Adipose tissue (tissue), 3 donors: ENCODE data around the gene SMYD2. TPM values are rescaled to one million over a fixed set of nuclear protein-coding genes. Genes with fewer than 3 reads are reported as not detected.

Source experiments
- H3K27ac ChIP-seq: one replicate; pipeline ENCODE4 v1.5.1; 2013; ENCODE audit warnings: low read depth, low read length
- WGBS, 3 donors: extraction: QIAGEN DNeasy Blood & Tissue Kit; methylation state at CpG; one replicate each; pipeline ENCODE4 v1.1.7; 2013; 5-methylcytosine and 5-hydroxymethylcytosine counted together
- polyA plus RNA-seq, 3 donors: library from polyadenylated mRNA; stranded (reverse); fragments of 200-250 nt; gene quantifications; one replicate each; pipeline ENCODE4 v1.2.3, GENCODE V29; 2013
- donor health status: healthy with polysubstance abuse.
- donor health status: Bipolar disorder and iron deficiency.
- donor health status: healthy.

Gene SMYD2
- polyA plus RNA-seq, 3 donors: 14.9 to 23.1 (median 15.6) TPM

DNA sequence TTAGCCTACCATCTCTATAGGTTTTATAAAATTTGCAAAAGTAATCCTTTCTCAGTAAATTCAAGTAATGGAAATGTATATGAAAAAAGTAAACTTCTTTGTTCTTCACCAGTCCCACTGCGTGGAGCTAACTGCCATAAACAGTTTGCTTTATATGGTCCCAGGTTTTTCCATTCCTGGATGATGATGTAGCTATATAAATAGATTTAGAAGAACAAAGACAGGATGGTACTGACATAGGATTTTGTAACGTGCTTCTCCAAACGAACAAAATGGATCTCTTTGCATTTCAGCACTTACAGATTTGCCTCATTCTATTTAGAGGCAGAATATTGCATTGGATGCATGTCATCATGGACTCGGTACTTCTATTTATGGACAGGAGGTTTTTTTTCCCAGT lies 57.3 kb downstream of the SMYD2 start:
- 74 to 84% (median 79%) methylated on average over 4 of the region's 4 CpGs for WGBS, 3 donors
- no peak overlapping the region for H3K27ac ChIP-seq

DNA sequence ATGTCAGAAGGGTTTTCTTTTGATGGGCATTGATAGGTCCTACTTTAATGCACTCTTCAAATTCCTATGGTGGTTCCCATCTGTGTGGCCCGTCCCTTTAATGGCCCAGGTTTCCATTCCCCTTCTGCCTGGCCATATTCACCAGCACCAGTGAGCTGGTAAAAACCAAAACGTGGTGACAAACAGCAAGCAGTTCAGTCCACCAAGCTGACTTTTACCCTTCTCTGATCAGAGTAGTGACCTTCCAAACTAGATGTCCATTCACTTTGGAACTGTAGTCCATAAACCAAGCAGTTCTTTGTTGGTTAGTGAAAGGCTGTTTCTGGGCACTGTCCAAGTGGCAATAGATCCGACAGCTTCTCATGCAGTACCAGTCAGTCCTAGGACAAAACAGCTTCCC lies 60.5 kb downstream of the SMYD2 start:
- no peak overlapping the region for H3K27ac ChIP-seq
- WGBS, 3 donors: 78 to 93% (median 91%) methylated on average over 3 of the region's 3 CpGs

DNA sequence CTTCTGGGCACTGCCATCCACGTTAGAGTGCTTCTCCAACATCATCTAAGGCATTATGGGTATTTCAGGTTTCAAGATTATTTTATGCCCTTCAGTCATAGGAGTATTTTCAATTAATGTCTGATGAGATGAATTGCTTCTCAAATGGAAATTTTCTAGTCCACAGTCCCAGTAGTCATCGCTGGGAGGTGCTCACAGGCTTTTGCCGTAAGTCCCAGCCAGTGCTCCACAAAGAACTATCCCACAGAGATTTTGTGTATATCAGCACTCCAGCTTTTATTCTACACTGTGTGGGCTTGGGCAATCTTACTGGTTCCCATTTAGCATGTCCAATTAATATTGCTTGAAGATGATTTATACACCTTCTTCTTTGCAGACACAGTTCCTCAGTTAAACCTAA lies 61.0 kb downstream of the SMYD2 start:
- no peak overlapping the region for H3K27ac ChIP-seq
- WGBS, 3 donors: 75 to 89% (median 84%) methylated on average over 3 of the region's 3 CpGs

DNA sequence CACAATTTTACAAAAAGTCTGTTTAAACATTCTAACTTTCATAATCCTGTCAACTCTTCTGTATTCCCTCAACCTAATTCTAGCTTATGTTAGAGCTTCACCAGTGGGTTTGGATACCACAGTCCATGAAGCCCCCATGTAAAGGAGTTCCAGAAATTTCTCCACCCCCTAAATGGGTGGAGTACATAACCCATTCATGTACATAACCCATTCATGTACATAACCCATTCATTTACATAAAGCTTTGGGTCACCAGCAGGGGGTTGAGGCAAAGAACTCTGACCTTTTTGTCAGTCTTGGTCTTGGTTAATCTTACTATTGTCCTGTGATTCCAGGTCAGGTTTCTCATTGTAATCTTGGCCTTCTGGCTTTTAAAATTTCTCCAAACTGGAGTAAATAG lies 61.6 kb downstream of the SMYD2 start:
- no peak overlapping the region for H3K27ac ChIP-seq

DNA sequence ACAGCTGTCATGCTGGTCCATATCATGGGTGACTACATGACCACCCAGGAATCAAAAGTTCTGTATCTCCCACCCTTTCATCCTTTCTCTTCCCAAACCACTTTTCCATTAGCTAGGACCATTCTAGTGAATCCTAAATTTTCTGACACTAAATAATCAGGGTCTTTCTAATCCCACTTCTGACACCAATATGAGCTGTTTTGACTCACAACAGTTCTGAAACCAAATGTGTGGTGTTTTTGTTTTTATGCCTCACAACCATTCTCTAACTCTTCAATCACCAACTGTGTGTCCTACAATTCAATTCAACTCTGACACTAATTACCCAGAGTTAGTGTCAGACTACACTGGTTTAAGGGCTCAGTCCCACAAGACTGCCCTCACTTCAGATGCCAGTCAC lies 63.9 kb downstream of the SMYD2 start:
- H3K27ac ChIP-seq: no peak overlapping the region

DNA sequence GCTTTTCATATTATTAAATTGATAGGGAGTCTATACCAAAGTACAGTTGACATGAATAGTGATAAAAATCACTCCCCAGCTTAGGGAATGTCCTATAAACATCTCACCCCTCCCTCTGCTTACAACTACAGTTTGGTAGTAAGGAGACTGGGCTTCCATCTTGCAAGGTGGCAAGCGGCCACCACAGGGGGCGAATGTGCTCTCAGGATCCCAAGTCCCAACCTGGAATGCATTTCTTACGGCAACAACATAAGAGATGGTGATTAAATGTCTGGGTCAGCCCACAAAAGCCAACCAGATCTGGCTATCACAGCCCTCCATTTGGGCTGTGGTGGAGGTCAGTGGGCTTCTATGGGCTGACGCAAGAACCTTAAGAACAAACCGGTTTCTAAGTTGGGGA lies 68.0 kb downstream of the SMYD2 start:
- no peak overlapping the region for H3K27ac ChIP-seq
- WGBS, 3 donors: 94 to 96% (median 96%) methylated on average over 5 of the region's 5 CpGs

DNA sequence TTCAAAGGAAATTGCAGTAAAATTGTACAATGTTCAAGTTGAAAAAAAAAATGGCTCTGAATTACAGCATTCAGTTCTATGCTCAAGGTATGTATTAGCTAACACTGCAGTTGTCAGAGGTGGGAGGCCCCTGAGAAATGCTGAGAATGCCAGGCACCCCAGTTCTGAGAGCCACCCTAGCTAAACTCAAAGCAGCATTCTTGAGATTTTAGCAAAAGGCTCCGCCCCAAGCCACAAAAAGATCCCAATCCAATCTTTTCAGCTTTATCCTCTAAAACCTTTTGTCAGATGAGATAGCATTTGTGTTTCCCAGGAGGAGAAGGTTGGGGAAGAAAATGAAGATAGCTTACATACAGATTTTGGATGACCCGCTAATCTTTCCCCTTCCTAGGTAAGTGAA lies 68.8 kb downstream of the SMYD2 start:
- no peak overlapping the region for H3K27ac ChIP-seq
- 90 to 97% (median 96%) methylated on average over 2 of the region's 2 CpGs for WGBS, 3 donors

DNA sequence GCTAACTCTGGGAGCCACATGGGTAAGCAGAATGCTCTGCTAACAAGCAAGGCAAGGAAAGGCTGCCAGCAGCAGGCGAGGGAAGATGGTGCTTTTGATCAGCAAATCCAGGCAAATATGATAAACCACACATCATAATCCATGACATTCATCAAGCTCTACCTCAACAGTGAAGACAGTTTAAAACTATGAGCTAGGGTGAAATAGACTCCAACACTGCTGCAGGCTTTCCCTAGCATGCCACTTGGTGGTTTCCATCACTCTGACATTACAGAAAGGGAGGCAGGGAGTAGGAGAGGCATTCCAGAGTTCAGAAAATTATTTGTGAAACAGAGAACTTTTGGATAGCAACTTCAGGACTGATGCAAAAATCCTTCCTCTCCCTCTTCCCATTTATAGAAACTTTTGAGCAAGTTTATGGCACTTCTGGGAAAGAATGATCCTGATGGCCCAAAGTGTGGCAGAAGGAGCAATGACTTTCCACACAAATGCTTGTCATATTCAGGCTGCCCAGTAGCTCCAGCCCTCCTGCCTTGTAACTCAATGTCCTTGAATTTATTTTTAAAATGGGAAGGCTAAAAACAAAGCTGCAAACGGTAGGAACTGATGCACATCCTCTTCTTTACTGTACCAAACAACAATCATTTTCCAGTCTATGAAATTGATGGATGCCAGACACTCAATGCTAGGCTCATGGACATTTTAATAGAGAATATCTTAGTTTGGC lies 70.8 kb downstream of the SMYD2 start:
- WGBS, 3 donors: 59 to 64% (median 59%) methylated on average over 2 of the region's 2 CpGs
- no peak overlapping the region for H3K27ac ChIP-seq

DNA sequence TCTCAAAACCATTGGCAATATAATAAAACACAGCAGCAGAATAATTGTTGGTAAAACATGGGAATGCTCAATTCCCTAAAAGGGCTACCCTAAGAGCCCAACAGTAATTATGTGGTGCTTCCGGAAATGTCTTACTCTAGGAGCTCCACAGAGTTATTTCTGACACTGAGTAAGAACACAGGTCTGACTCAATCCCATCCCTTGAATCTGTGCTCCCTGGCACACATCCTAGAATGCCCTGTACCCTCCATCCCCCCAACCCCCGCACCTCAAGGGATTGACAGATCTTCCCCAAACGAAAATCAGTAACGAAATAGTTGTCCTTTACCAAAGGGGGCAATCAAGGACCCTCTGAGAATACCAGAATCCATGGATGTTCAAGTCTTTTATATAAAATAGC lies 71.9 kb downstream of the SMYD2 start:
- WGBS, 3 donors: 89 to 91% (median 90%) methylated on average over 4 of the region's 4 CpGs
- H3K27ac ChIP-seq: no peak overlapping the region

DNA sequence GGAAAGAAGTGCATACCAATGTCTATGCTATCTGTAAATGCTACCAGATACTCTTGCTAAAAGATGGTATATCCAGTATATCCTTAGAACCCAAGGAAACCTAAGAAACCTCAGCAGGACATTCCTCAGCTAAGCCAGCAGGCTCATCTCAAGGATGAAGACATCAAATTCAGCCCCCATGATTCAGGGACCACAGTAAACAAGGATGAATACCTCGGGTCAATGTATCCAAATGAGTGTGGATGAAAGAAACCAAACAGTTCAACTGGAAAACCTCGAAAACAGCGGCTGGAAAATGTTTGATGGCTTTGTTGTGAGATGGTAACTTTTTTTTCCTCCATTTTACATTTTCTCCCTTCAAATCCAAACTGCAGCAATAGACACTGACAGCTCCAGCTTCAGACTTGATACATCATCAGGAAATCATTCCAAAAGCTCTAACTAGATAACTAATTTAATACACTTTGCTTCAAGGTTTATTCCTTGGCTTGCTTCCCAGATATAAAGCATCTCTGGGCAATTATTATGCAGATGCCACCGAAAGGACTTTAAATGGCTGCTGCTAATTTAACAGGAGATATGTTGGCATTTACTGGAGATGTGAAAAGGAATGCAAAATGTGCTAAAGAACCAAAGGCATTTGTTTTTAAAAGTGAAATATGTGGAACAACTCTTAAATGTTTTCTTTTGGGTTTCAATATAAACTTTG lies 73.6 kb downstream of the SMYD2 start:
- no peak overlapping the region for H3K27ac ChIP-seq
- WGBS, 3 donors: 76 to 84% (median 84%) methylated on average over 4 of the region's 4 CpGs

DNA sequence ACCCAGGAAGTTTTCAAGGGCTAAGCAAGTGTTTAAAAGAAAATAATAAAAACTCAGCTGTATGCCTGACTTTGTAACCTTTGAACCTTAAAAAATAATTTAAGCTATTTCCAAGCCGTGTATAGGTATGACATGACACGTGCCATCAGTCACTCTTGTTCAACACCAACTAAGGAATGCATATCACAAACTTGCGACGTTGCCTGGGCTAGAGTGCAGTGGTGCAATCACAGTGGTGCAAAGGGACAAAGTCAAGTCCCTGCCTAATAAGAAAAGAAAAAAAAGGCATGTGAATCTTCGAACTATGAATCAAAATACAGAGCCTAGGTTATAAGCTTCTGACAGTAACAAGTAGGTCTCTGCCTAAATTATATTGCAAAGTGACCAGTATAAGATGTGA lies 79.2 kb downstream of the SMYD2 start:
- 86 to 87% (median 87%) methylated on average over 5 of the region's 5 CpGs for WGBS, 3 donors

DNA sequence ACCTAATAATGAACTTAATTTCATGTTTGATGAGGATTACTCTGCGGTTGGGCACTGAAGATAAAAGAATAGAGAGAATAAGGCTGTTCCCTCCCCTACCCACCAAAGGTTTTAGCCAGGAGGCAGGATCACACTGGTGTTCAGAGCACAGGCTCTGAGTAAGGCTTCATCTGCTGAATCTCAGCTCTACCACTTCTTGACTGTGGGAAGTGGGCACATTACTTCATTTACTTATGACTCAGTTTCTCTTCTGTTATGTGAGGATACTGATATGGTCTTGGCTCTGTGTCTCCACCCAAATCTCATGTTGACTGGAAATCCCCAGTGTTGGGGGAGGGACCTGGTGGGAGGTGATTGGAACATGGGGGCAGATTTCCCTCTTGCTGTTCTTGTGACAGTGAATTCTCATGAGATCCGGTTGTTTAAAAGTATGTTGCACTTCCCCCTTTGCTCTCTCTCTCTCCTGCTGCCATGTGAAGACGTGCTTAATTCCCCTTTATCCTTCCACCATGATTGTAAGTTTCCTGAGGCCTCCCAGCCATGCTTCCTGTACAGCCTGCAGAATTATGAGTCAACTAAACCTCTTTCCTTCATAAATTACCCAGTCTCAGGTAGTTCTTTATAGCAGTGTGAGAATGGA lies 79.7 kb downstream of the SMYD2 start:
- no peak overlapping the region for H3K27ac ChIP-seq
- 49 to 89% (median 65%) methylated on average over 3 of the region's 3 CpGs for WGBS, 3 donors

More for the DNA sequence above, 79.2 kb downstream of the SMYD2 start:
- H3K27ac ChIP-seq: no peak overlapping the region

DNA sequence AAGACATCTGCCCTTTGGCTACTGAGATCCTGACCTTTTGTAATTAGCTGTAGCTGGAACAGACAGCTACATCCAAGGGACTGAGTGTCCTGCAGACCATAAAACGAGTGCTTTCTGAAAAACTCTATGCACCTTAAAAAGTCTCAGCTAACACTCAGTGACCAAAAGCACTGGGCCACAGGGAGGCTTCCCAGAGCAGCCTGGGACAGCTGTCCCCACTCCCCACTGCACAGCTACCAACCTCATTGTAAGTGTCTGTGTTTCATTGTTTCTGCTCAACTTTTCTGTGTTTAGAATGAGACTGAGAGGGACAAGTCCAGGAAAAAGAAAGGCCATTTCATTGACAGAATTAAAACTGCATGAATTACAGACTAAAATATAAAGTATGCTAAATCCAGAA lies 80.7 kb downstream of the SMYD2 start:
- 40 to 55% (median 52%) methylated on average over 1 of the region's 1 CpG for WGBS, 3 donors
- H3K27ac ChIP-seq: no peak overlapping the region

DNA sequence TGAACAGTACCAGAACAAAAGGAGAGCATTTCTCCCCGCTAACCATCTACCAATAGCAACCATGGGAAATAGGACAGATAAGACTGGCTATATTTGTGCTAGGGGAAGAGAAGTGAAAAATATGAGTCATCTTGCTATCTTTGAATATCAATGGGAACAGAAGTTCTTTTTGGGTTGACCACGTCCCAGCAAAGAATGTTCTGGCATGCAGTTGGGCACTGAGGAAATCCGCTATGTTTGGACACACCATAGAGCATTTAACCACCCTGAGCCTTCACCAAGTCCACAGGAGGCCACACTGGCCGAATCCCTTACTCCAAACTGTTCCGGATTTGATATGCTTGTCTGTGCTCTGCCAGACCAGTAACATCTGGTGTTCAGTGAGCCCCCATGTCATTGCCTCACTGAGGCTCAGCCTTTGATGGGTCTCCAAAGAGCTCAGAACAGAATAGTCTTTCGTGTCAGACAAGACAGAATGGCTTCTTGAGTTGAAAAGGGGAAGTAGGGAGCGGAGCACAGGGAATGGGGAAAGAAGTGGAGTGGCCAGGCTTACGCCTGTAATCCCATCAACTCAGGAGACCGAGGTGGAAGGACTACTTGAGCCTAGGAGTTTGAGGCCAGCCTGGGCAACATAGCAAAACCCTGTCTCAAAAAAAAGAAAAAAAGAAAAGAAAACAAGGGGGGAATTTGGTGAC lies 81.4 kb downstream of the SMYD2 start:
- 59 to 86% (median 71%) methylated on average over 9 of the region's 9 CpGs for WGBS, 3 donors
- no peak overlapping the region for H3K27ac ChIP-seq

DNA sequence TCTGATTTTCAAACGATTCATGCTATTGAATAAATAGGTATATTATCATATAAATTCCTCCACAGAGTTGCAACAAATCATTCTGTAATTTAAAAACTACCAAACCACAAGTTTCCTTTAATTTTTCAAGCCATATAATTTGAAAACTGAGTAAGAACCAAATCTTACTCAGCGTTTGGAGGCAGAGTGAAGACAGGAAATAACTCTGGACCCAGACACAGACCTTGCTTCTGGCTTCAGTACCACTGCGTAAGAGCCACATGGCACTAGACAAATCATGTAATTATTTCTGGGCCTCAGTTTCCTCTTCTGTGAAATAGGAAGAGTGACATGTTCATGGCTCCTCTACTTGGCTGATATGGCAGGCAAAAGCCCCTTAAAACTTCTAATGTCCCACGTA lies 82.4 kb downstream of the SMYD2 start:
- H3K27ac ChIP-seq: no peak overlapping the region
- whole genome bisulfite sequencing, 3 donors: 58 to 84% (median 66%) methylated on average over 4 of the region's 4 CpGs

DNA sequence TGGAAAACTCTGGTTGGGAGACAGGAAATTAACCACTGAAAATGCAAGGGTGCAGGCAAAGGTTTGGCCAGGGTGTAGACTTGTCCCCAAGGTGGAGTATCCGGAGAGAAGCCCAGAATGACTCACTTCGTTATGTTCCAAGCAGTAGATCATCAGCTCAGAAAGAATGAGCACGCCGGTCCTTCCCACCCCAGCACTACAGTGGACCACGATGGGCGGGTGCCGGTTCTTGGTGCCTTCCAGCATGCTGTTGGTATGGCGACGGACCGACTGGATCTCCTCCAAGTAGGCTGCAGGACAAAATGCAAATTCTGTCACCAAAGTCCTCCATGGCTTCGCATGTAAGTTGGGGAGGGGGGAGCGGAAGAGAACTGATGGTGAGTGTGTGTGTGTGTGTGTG lies 83.4 kb downstream of the SMYD2 start:
- 60 to 79% (median 71%) methylated on average over 12 of the region's 12 CpGs for WGBS, 3 donors
- no peak overlapping the region for H3K27ac ChIP-seq

DNA sequence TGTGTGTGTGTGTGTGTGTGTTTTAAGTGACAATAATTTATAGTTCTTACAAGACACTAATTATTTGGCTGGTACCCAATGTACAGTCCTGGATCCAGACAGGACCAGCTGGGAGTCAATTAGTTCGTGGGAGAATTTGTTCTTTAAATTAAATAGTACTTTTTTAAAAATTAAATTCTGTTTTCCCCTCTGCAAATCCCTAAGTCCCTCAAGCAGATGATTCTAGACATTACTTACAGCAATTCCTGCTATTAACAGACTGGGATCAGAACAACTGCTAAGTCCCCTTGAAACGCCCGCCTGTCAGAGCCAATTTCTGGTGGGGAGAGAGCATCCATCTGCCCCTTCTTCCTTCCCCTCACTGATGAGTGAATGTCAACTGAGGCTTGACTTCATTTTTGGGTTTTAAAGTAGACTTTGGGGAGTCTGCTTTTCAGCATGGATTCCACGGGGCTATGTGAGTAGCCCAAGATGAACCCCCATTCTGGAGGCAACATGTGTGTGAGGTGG lies 83.9 kb downstream of the SMYD2 start:
- H3K27ac ChIP-seq: no peak overlapping the region
- WGBS, 3 donors: 64 to 83% (median 67%) methylated on average over 4 of the region's 4 CpGs

DNA sequence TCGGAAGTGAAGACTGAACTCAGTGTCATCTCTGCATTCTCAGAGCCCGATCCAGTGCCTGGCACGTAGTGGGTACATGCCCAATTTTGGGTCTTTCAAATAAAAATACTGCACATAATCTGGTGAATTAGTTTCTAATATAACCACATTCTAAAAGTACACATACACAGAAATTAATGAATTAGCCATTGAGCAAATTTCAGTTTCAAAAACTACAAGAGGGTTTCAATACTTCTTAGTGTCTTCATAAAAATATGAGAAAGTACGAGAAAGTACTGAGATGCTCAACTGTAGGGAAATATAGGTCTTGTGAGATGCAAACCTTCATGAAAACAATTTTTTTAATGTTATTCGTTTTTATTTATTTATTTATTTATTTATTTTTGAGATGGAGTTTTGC lies 86.9 kb downstream of the SMYD2 start:
- WGBS, 3 donors: 91 to 97% (median 94%) methylated on average over 5 of the region's 5 CpGs
- no peak overlapping the region for H3K27ac ChIP-seq

DNA sequence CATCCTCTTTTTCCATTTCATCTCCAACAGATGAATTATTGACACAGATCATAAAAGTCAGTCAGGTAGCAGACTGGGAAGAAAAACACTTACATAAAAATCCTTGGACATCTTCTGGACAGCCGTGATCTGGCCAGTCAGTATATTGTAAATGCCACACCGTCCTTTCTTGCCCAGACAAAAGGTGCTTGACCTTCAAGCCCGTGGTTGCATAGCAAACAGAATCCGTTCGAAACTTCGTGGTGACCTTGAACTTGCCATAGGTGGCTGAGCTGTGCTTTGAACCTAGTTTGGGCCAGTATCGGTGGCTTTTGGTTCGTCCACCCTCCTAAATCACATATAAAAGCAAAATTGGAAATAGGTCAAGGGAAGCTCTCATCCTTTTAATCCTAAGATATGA lies 88.4 kb downstream of the SMYD2 start:
- no peak overlapping the region for H3K27ac ChIP-seq
- 53 to 94% (median 93%) methylated on average over 8 of the region's 8 CpGs for WGBS, 3 donors
